Stromal cell of bone marrow (primary cell): ENCODE results near the gene PRR20C.
"Not testable (repeated sequence)": the region's sequence is repeated elsewhere in the genome, so short reads cannot be mapped to it uniquely, and the experiment has no call there.

Source experiments
- DNase-seq: peaks from one replicate; pipeline ENCODE4 v3.0.0-alpha.2; 2012; ENCODE audit warnings: low read depth

The PRR20C gene

GRCh38 chr13:57153761-57154160 lies at the start of gene PRR20C:
Gene PRR20C, plus strand, starts transcription at chr13:57154061. Its CDS starts 387 bp downstream, at chr13:57154448.
- DNase-seq = not testable (repeated sequence)

GRCh38 chr13:57114945-57115344 lies 38.9 kb upstream of the PRR20C start:
- no peak for DNase-seq

- no peak for DNase-seq
Observed at GRCh38 chr13:57123681-57124080, 30.2 kb upstream of the PRR20C start.

DNA sequence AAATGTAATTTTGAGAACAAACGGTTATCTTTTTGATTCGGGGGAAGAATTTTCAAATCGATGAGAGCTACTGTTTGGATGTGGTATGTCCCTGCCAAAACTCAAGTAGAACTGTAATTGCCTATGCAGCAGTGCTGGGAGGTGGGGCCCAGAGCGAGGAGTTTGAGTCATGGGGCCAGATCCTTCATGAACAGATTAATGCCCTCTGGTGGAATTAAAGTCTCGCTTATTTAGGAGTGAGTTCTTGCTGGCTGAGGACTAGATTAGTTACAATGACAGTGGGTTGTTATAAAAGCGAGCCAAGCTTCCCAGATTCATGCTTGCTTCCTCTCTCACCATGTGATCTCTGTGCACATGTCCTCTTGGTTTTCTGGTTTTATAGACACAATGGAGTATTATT lies 25.0 kb upstream of the PRR20C start:
- DNase-seq = no peak

GRCh38 chr13:57136093-57136492 lies 17.8 kb upstream of the PRR20C start:
- DNase-seq = no peak

DNA sequence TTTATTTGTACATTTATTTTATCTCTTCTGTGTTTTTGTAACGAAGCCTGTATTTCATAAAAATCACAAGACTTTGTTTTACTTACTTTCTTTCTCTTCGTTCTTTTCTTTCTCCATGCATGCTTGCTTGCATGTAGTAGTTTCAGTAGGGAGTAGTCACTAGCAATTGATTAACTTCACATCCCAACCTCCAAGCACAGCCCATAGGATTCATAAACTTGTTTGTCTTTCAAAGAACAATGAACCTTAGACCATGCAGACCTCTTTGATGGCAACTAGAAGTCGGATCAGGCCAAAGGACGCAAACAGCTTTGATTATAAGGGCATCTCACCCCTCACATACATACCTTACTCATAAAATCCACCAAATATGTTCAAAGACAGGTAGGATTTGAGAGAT lies 16.3 kb upstream of the PRR20C start:
- DNase-seq = no peak

GRCh38 chr13:57138988-57139387 lies 14.9 kb upstream of the PRR20C start:
- DNase-seq = no peak

- DNase-seq = not testable (repeated sequence)
Observed at GRCh38 chr13:57139781-57140180, 14.1 kb upstream of the PRR20C start.

- DNase-seq = not testable (repeated sequence)
Observed at GRCh38 chr13:57140235-57140968, 13.5 kb upstream of the PRR20C start, which contains the start of gene PRR20A. Gene PRR20A, plus strand, starts transcription at chr13:57140918. Its CDS starts 387 bp downstream, at chr13:57141305.

GRCh38 chr13:57147188-57147587 lies 6.7 kb upstream of the PRR20C start, which contains the start of gene PRR20B:
Gene PRR20B, plus strand, starts transcription at chr13:57147488. Its CDS starts 387 bp downstream, at chr13:57147875.
- not testable (repeated sequence) for DNase-seq

GRCh38 chr13:57148106-57148505 lies 5.8 kb upstream of the PRR20C start:
- DNase-seq = not testable (repeated sequence)

- DNase-seq = not testable (repeated sequence)
Observed at GRCh38 chr13:57160332-57160731, 6.5 kb downstream of the PRR20C start, which contains the start of gene PRR20D. Gene PRR20D, plus strand, starts transcription at chr13:57160632. Its CDS starts 387 bp downstream, at chr13:57161019.

DNA sequence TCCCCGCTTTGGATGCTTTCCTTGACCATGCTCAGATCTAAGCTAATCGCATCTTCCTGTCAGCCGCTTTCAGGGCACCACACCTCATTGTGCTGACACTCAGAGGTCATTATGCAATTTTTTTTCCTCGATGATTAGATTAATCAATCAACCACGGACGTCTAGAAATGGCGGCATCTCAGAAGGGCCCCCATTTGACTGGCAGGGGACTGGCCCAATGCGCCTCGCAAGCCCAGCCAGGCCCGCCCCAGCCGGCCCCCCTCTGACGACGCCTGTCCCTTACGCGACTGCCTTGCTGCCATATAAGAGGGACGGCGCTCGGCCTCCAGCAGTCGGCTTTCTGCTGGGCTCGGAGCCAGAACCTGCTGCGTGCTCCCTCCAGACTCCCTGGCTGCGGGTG lies 13.0 kb downstream of the PRR20C start, which contains the start of gene PRR20E:
Gene PRR20E (plus strand): TSS at position 301 of the 400 bp plus-strand sequence. CDS start 387 bp downstream, outside the sequence.
- DNase-seq = not testable (repeated sequence)

GRCh38 chr13:57191667-57192066 lies 37.8 kb downstream of the PRR20C start:
- DNase-seq = no peak
